Measurements from ENCODE around the gene EWSR1. TPM values are rescaled to one million over a fixed set of nuclear protein-coding genes. Genes with fewer than 3 reads are reported as not detected.

Gene EWSR1
- total and polyA plus RNA-seq, 2 donors (not counting 3 experiments of a cell fraction or from before 2014, with no cell fraction given) = 305 to 588 TPM

GRCh38 chr22:29315286-29316140, 47.4 kb downstream of the EWSR1 start, which contains the start of gene RASL10A:
Gene RASL10A (minus strand): TSS chr22:29315697. CDS start chr22:29315246, 451 bp downstream.
- intact Hi-C loops (cut with micrococcal nuclease) = no loop called here
- no TSS peak for BruUV-seq (replicated peaks)
- H3K9ac ChIP-seq (replicated peaks; ENCODE audit: extremely low read depth, insufficient read depth, low read length) = no peak within 1 kb of the TSS

GRCh38 chr22:29316141-29316828, 48.2 kb downstream of the EWSR1 start:
- Histone ChIP-seq H3K79me2 (ENCODE audit: control insufficient read depth, insufficient read depth, low read length) (no peaks in the 10 kb centered on the region), H3K36me3 (ENCODE audit: control insufficient read depth in 2 of 2, extremely low read depth in 1 of 2, insufficient read depth in 2 of 2, low read length in 2 of 2) (peaks cover 0 to 4% of the 10 kb centered on the region in 2 experiments), H3K9me1 (replicated peaks; ENCODE audit: control insufficient read depth, extremely low read depth, insufficient read depth, low read length) (no peaks in the 10 kb centered on the region), H3K4me3 (replicated peaks in 1 of 3; ENCODE audit: insufficient read depth in 1 of 3, low read depth in 1 of 3, low read length in 3 of 3) (no peak overlapping the region), H2AFZ (ENCODE audit: low read depth, low read length) (no peak overlapping the region), H3K27me3 (ENCODE audit: control insufficient read depth in 2 of 2, insufficient read depth in 2 of 2, low read length in 2 of 2) (peaks cover 29% of the 10 kb centered on the region in 2 experiments), H3K9me3 (replicated peaks; ENCODE audit: control insufficient read depth, insufficient read depth, low read length) (no peaks in the 10 kb centered on the region), H4K20me1 (replicated peaks; ENCODE audit: control insufficient read depth, extremely low read depth, insufficient read depth, low read length) (no peaks in the 10 kb centered on the region), H3K4me1 (ENCODE audit: control insufficient read depth, extremely low read depth, insufficient read depth, low read length) (peaks cover 5% of the 10 kb centered on the region), H3K4me2 (ENCODE audit: insufficient read depth, low read length) (no peak overlapping the region), H3K27ac (ENCODE audit: insufficient read depth, low read depth, low read length) (no peak overlapping the region), H3K9ac (replicated peaks; ENCODE audit: extremely low read depth, insufficient read depth, low read length) (no peak overlapping the region)
- TF ChIP-seq JUN (IDR thresholded peaks at IDR 0.05; ENCODE audit: borderline replicate concordance, insufficient read depth, insufficient read length, low read depth) = no peak
- no peak for TF ChIP-seq CTCF (IDR thresholded peaks at IDR 0.05; ENCODE audit: extremely low read depth in 1 of 2, insufficient read depth in 1 of 2, low read depth in 1 of 2, low read length in 2 of 2)
- no peak for TF ChIP-seq GATA2 (IDR thresholded peaks at IDR 0.05; ENCODE audit: insufficient read depth, insufficient read length, low read depth, low read length)
- TF ChIP-seq FOS (IDR thresholded peaks at IDR 0.05; ENCODE audit: borderline replicate concordance, insufficient read depth, low read length) = no peak
- no peak for TF ChIP-seq POLR2A (IDR thresholded peaks at IDR 0.05; ENCODE audit: low read depth, low read length)
- no peak for TF ChIP-seq MYC (IDR thresholded peaks at IDR 0.05; ENCODE audit: low read depth, low read length)
- no peak for TF ChIP-seq MAX (IDR thresholded peaks at IDR 0.05; ENCODE audit: insufficient read depth, insufficient read length)
- no peak for TF ChIP-seq POLR2AphosphoS5 (IDR thresholded peaks at IDR 0.05; ENCODE audit: insufficient read depth, low read depth, low read length)
- no peak for TF ChIP-seq EZH2 (IDR thresholded peaks at IDR 0.05; ENCODE audit: borderline replicate concordance, low read depth, low read length, severe bottlenecking)
- BruUV-seq (replicated peaks) = no TSS peak
- intact Hi-C loops (cut with micrococcal nuclease) (no loop called here), dilution Hi-C loops (cut with MboI; ENCODE audit: extremely low pct_ligation_motif_present, low sequenced_read_pairs) (no loop called here)
- ChIA-PET CTCF (no interaction called here), POLR2A (no interaction called here)
- FAIRE-seq (no peak), DNase-seq (ENCODE audit: low read depth, low spot score) (no peak)

More at GRCh38 chr22:29315286-29316140, 47.4 kb downstream of the EWSR1 start, which contains the start of gene RASL10A:
- CTCF ChIA-PET = no interaction called here
- TF ChIP-seq EZH2 (IDR thresholded peaks at IDR 0.05; ENCODE audit: borderline replicate concordance, low read depth, low read length, severe bottlenecking) = peak; percentile 20
- TF ChIP-seq GATA2 (IDR thresholded peaks at IDR 0.05; ENCODE audit: insufficient read depth, insufficient read length, low read depth, low read length) = no peak
- H3K27me3 ChIP-seq (ENCODE audit: control insufficient read depth in 2 of 2, insufficient read depth in 2 of 2, low read length in 2 of 2) = peaks cover 29% of the 10 kb centered on the region in 2 experiments
- H3K9me3 ChIP-seq (replicated peaks; ENCODE audit: control insufficient read depth, insufficient read depth, low read length) = no peaks in the 10 kb centered on the region
- POLR2A ChIA-PET = no interaction called here
- dilution Hi-C loops (cut with MboI; ENCODE audit: extremely low pct_ligation_motif_present, low sequenced_read_pairs) = no loop called here
- no peak within 1 kb of the TSS for H3K27ac ChIP-seq (ENCODE audit: insufficient read depth, low read depth, low read length)
- no peak for FAIRE-seq
- no peaks in the 10 kb centered on the region for H3K9me1 ChIP-seq (replicated peaks; ENCODE audit: control insufficient read depth, extremely low read depth, insufficient read depth, low read length)
- DNase-seq (ENCODE audit: low read depth, low spot score) = no peak
- H4K20me1 ChIP-seq (replicated peaks; ENCODE audit: control insufficient read depth, extremely low read depth, insufficient read depth, low read length) = no peaks in the 10 kb centered on the region
- H2AFZ ChIP-seq (ENCODE audit: low read depth, low read length) = no peak within 1 kb of the TSS
- peaks cover 0 to 4% of the 10 kb centered on the region in 2 experiments for H3K36me3 ChIP-seq (ENCODE audit: control insufficient read depth in 2 of 2, extremely low read depth in 1 of 2, insufficient read depth in 2 of 2, low read length in 2 of 2)
- peak within 1 kb of the TSS; percentile 43 for H3K4me2 ChIP-seq (ENCODE audit: insufficient read depth, low read length)
- H3K4me1 ChIP-seq (ENCODE audit: control insufficient read depth, extremely low read depth, insufficient read depth, low read length) = peaks cover 10% of the 10 kb centered on the region
- no peaks in the 10 kb centered on the region for H3K79me2 ChIP-seq (ENCODE audit: control insufficient read depth, insufficient read depth, low read length)
- peak within 1 kb of the TSS in 1 of 3 experiments; percentile 25 for H3K4me3 ChIP-seq (replicated peaks in 1 of 3; ENCODE audit: insufficient read depth in 1 of 3, low read depth in 1 of 3, low read length in 3 of 3)

Measured in endothelial cell of umbilical vein (primary cell).